K562 (cell line): ENCODE data around the gene CAVIN1. TPM values are rescaled to one million over a fixed set of nuclear protein-coding genes. Genes with fewer than 3 reads are reported as not detected.

Experiments used
- ATAC-seq: fragments of 200-7000 bp; cut with Tn5 transposase; 3 replicates; pipeline ENCODE4 v1.9.1; 2020; ENCODE audit warnings: moderate library complexity
- BruUV-seq: library from RNA; stranded (reverse); fragments of 400-500 nt; replicated peaks from 2 replicates; lab custom pipeline; 2021; lab: Mats Ljungman, UMichigan
- CTCF ChIA-PET: fragments of 300-600 bp; formaldehyde crosslinking; extraction: SDS; loops from one replicate; lab custom pipeline; 2021; ENCODE audit warnings: low intra/inter-chr PET ratio; lab: Yijun Ruan, JAX
- POLR2A ChIA-PET: fragments of 300-600, 350-650 bp; sonication (Branson Sonifier 250); formaldehyde crosslinking; extraction: SDS; loops from one replicate; lab custom pipeline; 2021; ENCODE audit warnings: antibody characterized with exemption, inconsistent platforms; lab: Yijun Ruan, JAX
- DNase-seq, 4 experiments: peaks; one replicate each; pipeline versions ENCODE4 v3.0.0 to v3.0.0-alpha.2; 2011 to 2018; ENCODE audit warnings: low spot score in 3 of 4, mixed read lengths in 3 of 4; ENCODE audit errors: extremely low read depth in 1 of 4
- FAIRE-seq: peaks from 2 replicates; lab custom pipeline; 2011; peaks lifted over from hg19 to GRCh38; lab: Jason Lieb, UNC
- H2AFZ ChIP-seq: 2 replicates; pipeline ENCODE4 v1.6.0; 2011; ENCODE audit warnings: low read depth, low read length, control low read depth, inconsistent platforms
- H3K27ac ChIP-seq: fragments of 200-600 bp; 3 replicates; pipeline ENCODE4 v1.8.0; 2011; ENCODE audit warnings: low read depth, mild to moderate bottlenecking, control low read depth, inconsistent platforms, low read length, moderate library complexity, mixed read lengths; ENCODE audit errors: extremely low read depth
- H3K27me3 ChIP-seq, 2 experiments: fragments of 300-600 bp in 1 of 2; 2 replicates in 1 of 2; 3 replicates in 1 of 2; pipeline versions ENCODE4 v1.6.0 to v1.8.0; 2011; ENCODE audit warnings: inconsistent platforms in 2 of 2, low read length in 2 of 2, mild to moderate bottlenecking in 1 of 2, mixed read lengths in 1 of 2, moderate library complexity in 1 of 2; ENCODE audit not compliant: control insufficient read depth in 2 of 2, insufficient read depth in 2 of 2
- H3K36me3 ChIP-seq: fragments of 300-600 bp; 3 replicates; pipeline ENCODE4 v1.8.0; 2011; ENCODE audit warnings: mild to moderate bottlenecking, low read length, inconsistent platforms; ENCODE audit not compliant: control insufficient read depth, insufficient read depth
- H3K4me1 ChIP-seq, 2 experiments: fragments of 200-600 bp in 1 of 2; replicated peaks in 1 of 2; 2 replicates in 1 of 2; 3 replicates in 1 of 2; pipeline versions ENCODE4 v1.5.1 to v1.8.0; 2011; ENCODE audit warnings: inconsistent platforms in 2 of 2, low read length in 2 of 2, mild to moderate bottlenecking in 1 of 2, mixed read lengths in 1 of 2, moderate library complexity in 1 of 2; ENCODE audit not compliant: control insufficient read depth in 2 of 2, insufficient read depth in 2 of 2
- H3K4me2 ChIP-seq: 2 replicates; pipeline ENCODE4 v1.6.1; 2011; ENCODE audit warnings: low read length, control low read depth, inconsistent platforms, mixed read lengths; ENCODE audit not compliant: insufficient read depth
- H3K4me3 ChIP-seq: fragments of 200-600 bp; sonication (generic), shearing (Covaris generic); 2 replicates; pipeline ENCODE4 v1.5.1; 2016; ENCODE audit warnings: control low read depth, inconsistent platforms
- H3K79me2 ChIP-seq: fragments of 200-600 bp; 3 replicates; pipeline ENCODE4 v1.8.0; 2011; ENCODE audit warnings: low read length, inconsistent platforms; ENCODE audit not compliant: control insufficient read depth, insufficient read depth
- H3K9ac ChIP-seq, 2 experiments: 2 replicates each; pipeline versions ENCODE4 v1.6.0 to v1.6.1; 2011; ENCODE audit warnings: low read depth in 2 of 2, low read length in 2 of 2, control low read depth in 1 of 2, inconsistent platforms in 1 of 2, mild to moderate bottlenecking in 1 of 2, mixed read lengths in 1 of 2; ENCODE audit not compliant: insufficient read depth in 1 of 2
- H3K9me1 ChIP-seq: one replicate; pipeline ENCODE4 v1.6.0; 2011; ENCODE audit warnings: inconsistent platforms, mild to moderate bottlenecking, low read length, moderate library complexity; ENCODE audit not compliant: control insufficient read depth, insufficient read depth
- H3K9me3 ChIP-seq: replicated peaks from 2 replicates; pipeline ENCODE4 v1.5.1; 2011; ENCODE audit warnings: low read depth, low read length, inconsistent platforms; ENCODE audit not compliant: control insufficient read depth, insufficient read depth
- H4K20me1 ChIP-seq: replicated peaks from 2 replicates; pipeline ENCODE4 v1.6.1; 2011; ENCODE audit warnings: low read length, inconsistent platforms, mixed read lengths; ENCODE audit not compliant: control insufficient read depth, insufficient read depth
- DDX20 ChIP-seq: fragments of 450-650 bp; IDR thresholded peaks from 2 replicates; pipeline ENCODE4 v1.6.1; 2016; ENCODE audit warnings: missing genetic modification characterization, low read depth, mild to moderate bottlenecking, missing compliant biosample characterization, moderate library complexity
- MYC ChIP-seq, 2 experiments: fragments of 250-450 bp in 1 of 2; sonication (Bioruptor Pico) in 1 of 2; IDR thresholded peaks; 2 replicates each; pipeline versions ENCODE4 v1.5.1 to v1.6.1; 2012 to 2021; ENCODE audit warnings: low read depth in 2 of 2, borderline replicate concordance in 1 of 2, improper control_type of control experiment in 1 of 2, low read length in 1 of 2, mild to moderate bottlenecking in 1 of 2, moderate library complexity in 1 of 2
- PHF21A ChIP-seq: fragments of 450-650 bp; IDR thresholded peaks from 2 replicates; pipeline ENCODE4 v1.6.1; 2017; ENCODE audit warnings: low read depth, borderline replicate concordance
- SP1 ChIP-seq: sonication (generic); formaldehyde crosslinking; IDR thresholded peaks from 2 replicates; pipeline ENCODE4 v1.8.1; 2022; ENCODE audit warnings: mild to moderate bottlenecking, missing genetic modification reagents
- TEAD4 ChIP-seq, 2 experiments: sonication (generic) in 1 of 2; formaldehyde crosslinking in 1 of 2; IDR thresholded peaks; 2 replicates each; pipeline versions ENCODE4 v1.6.1 to v1.8.0; 2012 to 2022; ENCODE audit warnings: borderline replicate concordance in 1 of 2, inconsistent platforms in 1 of 2, low read length in 1 of 2, mild to moderate bottlenecking in 1 of 2, missing genetic modification reagents in 1 of 2
- XRCC4 ChIP-seq: IDR thresholded peaks from one replicate; pipeline ENCODE4 v1.6.1; 2011; ENCODE audit not compliant: insufficient read depth, insufficient read length; ENCODE audit errors: extremely low read depth
- ZFPM2 ChIP-seq: fragments of 250-450 bp; sonication (Bioruptor Pico); IDR thresholded peaks from 2 replicates; pipeline ENCODE4 v1.5.1; 2022; ENCODE audit warnings: mild to moderate bottlenecking
- ZMIZ1 ChIP-seq, 2 experiments: fragments of 150-350 bp in 1 of 2; IDR thresholded peaks; 2 replicates each; pipeline ENCODE4 v1.6.1; 2012 to 2016; ENCODE audit warnings: low read depth in 2 of 2, low read length in 2 of 2, mild to moderate bottlenecking in 1 of 2, moderate library complexity in 1 of 2
- ZNF146 ChIP-seq: IDR thresholded peaks from one replicate; pipeline ENCODE4 v1.6.1; 2018; ENCODE audit warnings: missing compliant biosample characterization; ENCODE audit not compliant: unreplicated experiment
- in situ Hi-C: fragments of 300-500 bp; cut with MboI; formaldehyde crosslinking; loops from 4 replicates; pipeline ENCODE4 v1.15.0; 2018; ENCODE audit warnings: inconsistent platforms, mixed read lengths
- intact Hi-C: fragments of 100-400 bp; cut with micrococcal nuclease; formaldehyde crosslinking; loops from 2 replicates; pipeline ENCODE4 v1.14.2; 2022
- polyA plus RNA-seq, 8 experiments: library from polyadenylated mRNA; depleted of rRNA in 4 of 8; stranded (reverse) in 5 of 8; unstranded in 3 of 8; fragments of >200 nt; fragmentation: Nextera tagmentation in 2 of 8; fragmentation: Illumina TruSeq in 1 of 8; extraction: Ambion mirVana in 2 of 8; extraction: Trizol in 1 of 8; gene quantifications; 2 replicates each; pipeline versions ENCODE4 v1.2.1 to v1.2.3, GENCODE V29; 2011 to 2014; ENCODE audit warnings: inconsistent platforms in 1 of 8, missing spikeins in 1 of 8
- total RNA-seq, 7 experiments: library from RNA; depleted of rRNA in 6 of 7; stranded (reverse); fragments of >200 nt in 6 of 7; fragmentation: Illumina TruSeq in 2 of 7; extraction: Trizol in 2 of 7; gene quantifications; 2 replicates each; pipeline versions ENCODE4 v1.2.1 to v1.2.3, GENCODE V29; 2011 to 2021; ENCODE audit warnings: low replicate concordance in 1 of 7

Gene CAVIN1
- total and polyA plus RNA-seq, 9 of the 15 experiments (the other 6 are each of a cell fraction or from before 2014, with no cell fraction given) = 6.8 to 162 (median 74.5) TPM

- TF ChIP-seq ZMIZ1 (IDR thresholded peaks at IDR 0.05; ENCODE audit: low read depth in 2 of 2, low read length in 2 of 2) = no peak
- TF ChIP-seq TEAD4 (IDR thresholded peaks at IDR 0.05; ENCODE audit: low read length) = no peak
- TF ChIP-seq TEAD4 (CRISPR knock-in tag; IDR thresholded peaks at IDR 0.05; ENCODE audit: borderline replicate concordance) = no peak
- TF ChIP-seq DDX20 (tag) = no peak
- no peak for TF ChIP-seq PHF21A
Observed at GRCh38 chr17:42373896-42374295, 49.2 kb downstream of the CAVIN1 start (continued).

GRCh38 chr17:42372142-42372541 is 50.9 kb downstream of the CAVIN1 start:
- peaks cover 7 to 13% of the 10 kb centered on the region in 2 experiments; a peak in 2 of 5 replicates for H3K4me1 ChIP-seq
- in situ Hi-C loops = no loop called here
- 0 out of 2 replicates have a peak, but pooled peaks cover 2% of the 10 kb centered on the region for H4K20me1 ChIP-seq
- ChIA-PET POLR2A (interaction anchor here (2.0 kb wide), 1 partner anchor 10 kb away, joined by 4 read pairs; no protein-coding TSS in a partner anchor), CTCF (no interaction called here)
- ATAC-seq = no peak
- no peak overlapping the region for H3K27ac ChIP-seq
- TF ChIP-seq MYC (IDR thresholded peaks at IDR 0.05; ENCODE audit: low read depth, low read length) (no peak), MYC (CRISPR knock-in tag; IDR thresholded peaks at IDR 0.05; ENCODE audit: borderline replicate concordance, low read depth) (no peak), XRCC4 (no peak), ZNF146 (CRISPR knock-in tag) (peak; percentile 45), ZFPM2 (no peak), SP1 (no peak)
- H3K9me1 ChIP-seq = no peaks in the 10 kb centered on the region
- no peak for DNase-seq
- H3K27me3 ChIP-seq = no peaks in the 10 kb centered on the region
- H3K9me3 ChIP-seq = no peaks in the 10 kb centered on the region; the same call in 1 of the 2 replicates
- no peak overlapping the region for H2AFZ ChIP-seq
- no peak overlapping the region for H3K9ac ChIP-seq
- peaks cover 53% of the 10 kb centered on the region for H3K79me2 ChIP-seq
- intact Hi-C loops = no loop called here
- FAIRE-seq = no peak
- BruUV-seq = no TSS peak
- no peak overlapping the region for H3K4me3 ChIP-seq
- peaks cover 11% of the 10 kb centered on the region; the same call in 2 of the 3 replicates for H3K36me3 ChIP-seq
- no peak overlapping the region for H3K4me2 ChIP-seq
